DOHH2 (cell line): Measurements from ENCODE around the gene ARHGAP6.

Experiments
- CTCF ChIP-seq: fragments of 200-600 bp; sonication (generic); IDR thresholded peaks from one replicate; pipeline ENCODE4 v1.5.1; 2014; ENCODE audit warnings: antibody characterized with exemption, mild to moderate bottlenecking, low read depth, low read length; ENCODE audit not compliant: poor library complexity, severe bottlenecking
- EZH2phosphoT487 ChIP-seq: fragments of 200-600 bp; sonication (generic); IDR thresholded peaks from 2 replicates; pipeline ENCODE4 v1.6.1; 2017; ENCODE audit warnings: borderline replicate concordance, mild to moderate bottlenecking, antibody characterized with exemption, low read length, moderate library complexity, mixed read lengths

GRCh38 chrX:11347300-11347699 is 318.4 kb downstream of the ARHGAP6 start:
- TF ChIP-seq CTCF (no peak), EZH2phosphoT487 (no peak)
